Activated T-helper 1 cell treated with anti-CD3 and anti-CD28 coated beads, Interleukin-12 subunit alpha, Interleukin-12 subunit beta, Interleukin-2, Interleukin-4 antibody, amounts not matched to agents 30 ng/mL and 10 ng/mL and 1 ng/mL, durations not matched to agents 14 hours and 24 hours and 36 hours (primary cell): ENCODE measurements around the gene KIF6. TPM values are rescaled to one million over a fixed set of nuclear protein-coding genes. Genes with fewer than 3 reads are reported as not detected.
"Not testable (repeated sequence)": the region's sequence is repeated elsewhere in the genome, so short reads cannot be mapped to it uniquely, and the experiment has no call there.

Experiments
- DNase-seq: peaks from one replicate; pipeline ENCODE4 v3.0.0; 2021; ENCODE audit warnings: low spot score
- H3K27ac Mint-ChIP-seq: one replicate; pipeline ENCODE4 v1.8.0; 2021; ENCODE audit warnings: mild to moderate bottlenecking, mixed read lengths
- H3K27me3 Mint-ChIP-seq: one replicate; pipeline ENCODE4 v1.8.0; 2022; ENCODE audit warnings: mild to moderate bottlenecking, moderate library complexity, mixed read lengths; ENCODE audit not compliant: insufficient read depth
- H3K36me3 Mint-ChIP-seq: one replicate; pipeline ENCODE4 v1.8.0; 2021; ENCODE audit warnings: low read depth, mixed read lengths
- H3K4me1 Mint-ChIP-seq: one replicate; pipeline ENCODE4 v1.8.0; 2021; ENCODE audit warnings: low read depth, mixed read lengths
- H3K4me3 Mint-ChIP-seq: one replicate; pipeline ENCODE4 v1.8.0; 2021; ENCODE audit warnings: mild to moderate bottlenecking, moderate library complexity, mixed read lengths
- H3K9me3 Mint-ChIP-seq: one replicate; pipeline ENCODE4 v1.8.0; 2021; ENCODE audit warnings: mixed read lengths
- intact Hi-C: fragments of 100-400 bp; cut with micrococcal nuclease; formaldehyde crosslinking; loops from one replicate; pipeline ENCODE4 v1.15.1; 2024
- total RNA-seq: library from RNA; stranded (reverse); gene quantifications from 2 replicates; pipeline ENCODE4 v1.2.3, GENCODE V29; 2022

Gene KIF6
- total RNA-seq, 1 donor from 2014 or later: 0.08 TPM

GRCh38 chr6:39507331-39507998 is 217.7 kb downstream of the KIF6 start:
- intact Hi-C loops: no loop called here
- no peaks in the 10 kb centered on the region for H3K36me3 Mint-ChIP-seq
- no peaks in the 10 kb centered on the region for H3K4me1 Mint-ChIP-seq
- H3K9me3 Mint-ChIP-seq: peaks cover 9% of the 10 kb centered on the region
- no peak overlapping the region for H3K27ac Mint-ChIP-seq
- H3K27me3 Mint-ChIP-seq: peaks cover 1% of the 10 kb centered on the region
- no peak for DNase-seq
- no peak overlapping the region for H3K4me3 Mint-ChIP-seq

- H3K4me1 Mint-ChIP-seq, H3K4me3 Mint-ChIP-seq, intact Hi-C loops, H3K27me3 Mint-ChIP-seq, H3K36me3 Mint-ChIP-seq, DNase-seq, H3K27ac Mint-ChIP-seq: not testable (repeated sequence)
- peaks cover 25% of the 10 kb centered on the region for H3K9me3 Mint-ChIP-seq
These were observed 222.7 kb downstream of the KIF6 start for GRCh38 chr6:39502362-39502955.

- intact Hi-C loops: no loop called here
- DNase-seq: no peak
- Mint-ChIP-seq H3K4me3 (no peak overlapping the region), H3K27me3 (peaks cover 5% of the 10 kb centered on the region), H3K4me1 (no peaks in the 10 kb centered on the region), H3K27ac (no peak overlapping the region), H3K36me3 (no peaks in the 10 kb centered on the region), H3K9me3 (peaks cover 25% of the 10 kb centered on the region)
These were observed 226.2 kb downstream of the KIF6 start for GRCh38 chr6:39499053-39499452.

- Mint-ChIP-seq H3K27ac (no peak overlapping the region), H3K9me3 (peaks cover 19% of the 10 kb centered on the region), H3K4me3 (no peak overlapping the region), H3K36me3 (no peaks in the 10 kb centered on the region), H3K4me1 (no peaks in the 10 kb centered on the region), H3K27me3 (peaks cover 4% of the 10 kb centered on the region)
- DNase-seq: no peak
- intact Hi-C loops: no loop called here
These were observed 227.1 kb downstream of the KIF6 start for GRCh38 chr6:39498096-39498495.

- Mint-ChIP-seq H3K36me3 (no peaks in the 10 kb centered on the region), H3K27me3 (peaks cover 6% of the 10 kb centered on the region), H3K4me1 (no peaks in the 10 kb centered on the region), H3K9me3 (peaks cover 15% of the 10 kb centered on the region), H3K27ac (no peak overlapping the region), H3K4me3 (no peak overlapping the region)
- DNase-seq: no peak
- intact Hi-C loops: no loop called here
These were observed 228.3 kb downstream of the KIF6 start for GRCh38 chr6:39496915-39497314.

GRCh38 chr6:39496456-39496855 is 228.8 kb downstream of the KIF6 start:
- no peak overlapping the region for H3K4me3 Mint-ChIP-seq
- intact Hi-C loops: no loop called here
- DNase-seq: no peak

GRCh38 chr6:39495640-39496039 is 229.6 kb downstream of the KIF6 start:
- Mint-ChIP-seq H3K4me1 (no peaks in the 10 kb centered on the region), H3K4me3 (no peak overlapping the region), H3K27ac (no peak overlapping the region), H3K27me3 (peaks cover 3% of the 10 kb centered on the region), H3K9me3 (peaks cover 3% of the 10 kb centered on the region), H3K36me3 (no peaks in the 10 kb centered on the region)
- intact Hi-C loops: no loop called here
- no peak for DNase-seq

More at GRCh38 chr6:39496456-39496855, 228.8 kb downstream of the KIF6 start:
- Mint-ChIP-seq H3K9me3 (peaks cover 11% of the 10 kb centered on the region), H3K36me3 (no peaks in the 10 kb centered on the region), H3K27me3 (peaks cover 5% of the 10 kb centered on the region), H3K4me1 (no peaks in the 10 kb centered on the region), H3K27ac (no peak overlapping the region)

GRCh38 chr6:39494998-39495397 is 230.2 kb downstream of the KIF6 start:
- Mint-ChIP-seq H3K4me1 (no peaks in the 10 kb centered on the region), H3K4me3 (no peak overlapping the region), H3K27ac (no peak overlapping the region), H3K36me3 (no peaks in the 10 kb centered on the region), H3K27me3 (peaks cover 3% of the 10 kb centered on the region), H3K9me3 (no peaks in the 10 kb centered on the region)
- no peak for DNase-seq
- intact Hi-C loops: no loop called here

GRCh38 chr6:39493777-39494176 is 231.4 kb downstream of the KIF6 start:
- no peaks in the 10 kb centered on the region for H3K4me1 Mint-ChIP-seq
- H3K36me3 Mint-ChIP-seq: no peaks in the 10 kb centered on the region
- intact Hi-C loops: no loop called here
- no peak overlapping the region for H3K4me3 Mint-ChIP-seq
- no peaks in the 10 kb centered on the region for H3K9me3 Mint-ChIP-seq
- H3K27ac Mint-ChIP-seq: no peak overlapping the region
- no peak for DNase-seq
- H3K27me3 Mint-ChIP-seq: peaks cover 3% of the 10 kb centered on the region

GRCh38 chr6:39493174-39493573 is 232.0 kb downstream of the KIF6 start:
- Mint-ChIP-seq H3K36me3 (no peaks in the 10 kb centered on the region), H3K27me3 (peaks cover 3% of the 10 kb centered on the region), H3K9me3 (no peaks in the 10 kb centered on the region), H3K27ac (no peak overlapping the region), H3K4me3 (no peak overlapping the region), H3K4me1 (no peaks in the 10 kb centered on the region)
- DNase-seq: no peak
- intact Hi-C loops: no loop called here

GRCh38 chr6:39490108-39490507 is 235.1 kb downstream of the KIF6 start:
- DNase-seq: no peak
- H3K27me3 Mint-ChIP-seq: peaks cover 3% of the 10 kb centered on the region
- no peaks in the 10 kb centered on the region for H3K36me3 Mint-ChIP-seq
- intact Hi-C loops: no loop called here
- H3K27ac Mint-ChIP-seq: no peak overlapping the region
- no peaks in the 10 kb centered on the region for H3K4me1 Mint-ChIP-seq
- H3K4me3 Mint-ChIP-seq: no peak overlapping the region
- no peaks in the 10 kb centered on the region for H3K9me3 Mint-ChIP-seq

GRCh38 chr6:39488255-39488879 is 236.8 kb downstream of the KIF6 start:
- intact Hi-C loops: no loop called here
- Mint-ChIP-seq H3K9me3 (no peaks in the 10 kb centered on the region), H3K4me3 (no peak overlapping the region), H3K4me1 (no peaks in the 10 kb centered on the region), H3K27ac (no peak overlapping the region), H3K36me3 (no peaks in the 10 kb centered on the region), H3K27me3 (peaks cover 5% of the 10 kb centered on the region)
- DNase-seq: no peak

GRCh38 chr6:39484276-39484675 is 240.9 kb downstream of the KIF6 start:
- no peaks in the 10 kb centered on the region for H3K4me1 Mint-ChIP-seq
- DNase-seq: no peak
- H3K36me3 Mint-ChIP-seq: no peaks in the 10 kb centered on the region
- no peak overlapping the region for H3K27ac Mint-ChIP-seq
- intact Hi-C loops: no loop called here
- H3K9me3 Mint-ChIP-seq: no peaks in the 10 kb centered on the region
- H3K27me3 Mint-ChIP-seq: peaks cover 5% of the 10 kb centered on the region
- no peak overlapping the region for H3K4me3 Mint-ChIP-seq
